Uterus (tissue), 4 donors: ENCODE measurements around the gene MRPL19. TPM values are rescaled to one million over a fixed set of nuclear protein-coding genes. Genes with fewer than 3 reads are reported as not detected.

Source experiments
- DNase-seq, 2 donors: peaks; one replicate each; pipeline ENCODE4 v3.0.0-alpha.2; 2019 to 2020
- H3K27ac ChIP-seq, 2 donors: fragments of 200-600 bp; sonication (generic); 1 replicate in 1 of 2; 2 replicates in 1 of 2; pipeline ENCODE4 v1.5.1; 2016 to 2018
- H3K27me3 ChIP-seq, 2 donors: fragments of 200-600 bp; sonication (generic); one replicate each; pipeline ENCODE4 v1.5.1; 2018 to 2019; ENCODE audit warnings: control low read depth in 1 of 2
- H3K36me3 ChIP-seq, 2 donors: fragments of 200-600 bp; sonication (generic); one replicate each; pipeline ENCODE4 v1.5.1; 2019; ENCODE audit warnings: control low read depth in 1 of 2
- H3K4me1 ChIP-seq, 2 donors: fragments of 200-600 bp; sonication (generic); one replicate each; pipeline ENCODE4 v1.5.1; 2018 to 2019; ENCODE audit warnings: control low read depth in 1 of 2
- H3K4me3 ChIP-seq, 2 donors: fragments of 200-600 bp; sonication (generic); 1 replicate in 1 of 2; 2 replicates in 1 of 2; pipeline ENCODE4 v1.5.1; 2018 to 2019; ENCODE audit warnings: mild to moderate bottlenecking in 1 of 2
- H3K9me3 ChIP-seq, 2 donors: fragments of 200-600 bp; sonication (generic); one replicate each; pipeline ENCODE4 v1.5.1; 2019; ENCODE audit warnings: control low read depth in 1 of 2
- CTCF ChIP-seq, 4 experiments: fragments of 200-600 bp in 2 of 4; fragments of 450-650 bp in 2 of 4; sonication (generic) in 2 of 4; IDR thresholded peaks; one replicate each; pipeline ENCODE4 v1.5.1; 2016 to 2019; ENCODE audit warnings: antibody characterized with exemption in 4 of 4, mild to moderate bottlenecking in 2 of 4, moderate library complexity in 1 of 4
- POLR2A ChIP-seq, 2 donors: fragments of 450-650 bp; IDR thresholded peaks; one replicate each; pipeline ENCODE4 v1.6.1; 2016; ENCODE audit warnings: antibody characterized with exemption in 2 of 2, mild to moderate bottlenecking in 1 of 2, moderate library complexity in 1 of 2
- intact Hi-C: fragments of 100-400 bp; cut with DNase I; formaldehyde crosslinking; loops from one replicate; pipeline ENCODE4 v1.15.1; 2023; ENCODE audit warnings: low total_unique reads
- total RNA-seq, 4 donors: library from RNA; depleted of rRNA in 3 of 4; stranded (reverse); fragments of >200 nt in 3 of 4; gene quantifications; one replicate each; pipeline versions ENCODE4 v1.1.0 to v1.2.4, GENCODE V29; 2014 to 2023
- donor health status: DM: yes; HTN: yes; CAD: no.

The MRPL19 gene
- total RNA-seq, 4 donors from 2014 or later, result 27.9 to 64.0 (median 45.8) TPM

- no peaks in the 10 kb centered on the region for H3K36me3 ChIP-seq
- no peaks in the 10 kb centered on the region for H3K9me3 ChIP-seq
- intact Hi-C loops, result no loop called here
- H3K27ac ChIP-seq, result no peak overlapping the region
- H3K4me3 ChIP-seq, result no peak overlapping the region
- H3K4me1 ChIP-seq, result no peaks in the 10 kb centered on the region
- DNase-seq, result no peak
- TF ChIP-seq POLR2A (IDR thresholded peaks at IDR 0.05), result no peak
- no peak for TF ChIP-seq CTCF (IDR thresholded peaks at IDR 0.05)
- H3K27me3 ChIP-seq, result no peaks in the 10 kb centered on the region
Observed at GRCh38 chr2:75610671-75611070, 35.9 kb upstream of the MRPL19 start.

GRCh38 chr2:75612108-75612861 lies 34.3 kb upstream of the MRPL19 start:
- H3K9me3 ChIP-seq, result no peaks in the 10 kb centered on the region
- no peaks in the 10 kb centered on the region for H3K36me3 ChIP-seq
- H3K27me3 ChIP-seq, result no peaks in the 10 kb centered on the region
- H3K4me1 ChIP-seq, result no peaks in the 10 kb centered on the region
- DNase-seq, result no peak
- H3K4me3 ChIP-seq, result no peak overlapping the region
- no peak overlapping the region for H3K27ac ChIP-seq
- intact Hi-C loops, result no loop called here
- TF ChIP-seq CTCF (IDR thresholded peaks at IDR 0.05) (no peak), POLR2A (IDR thresholded peaks at IDR 0.05) (no peak)

GRCh38 chr2:75612862-75613243 lies 33.7 kb upstream of the MRPL19 start:
- Histone ChIP-seq H3K4me1 (no peaks in the 10 kb centered on the region), H3K27me3 (no peaks in the 10 kb centered on the region), H3K9me3 (no peaks in the 10 kb centered on the region), H3K36me3 (no peaks in the 10 kb centered on the region), H3K27ac (no peak overlapping the region), H3K4me3 (no peak overlapping the region)
- intact Hi-C loops, result no loop called here
- no peak for TF ChIP-seq CTCF (IDR thresholded peaks at IDR 0.05)
- TF ChIP-seq POLR2A (IDR thresholded peaks at IDR 0.05), result no peak
- no peak for DNase-seq

GRCh38 chr2:75614162-75614651 lies 32.4 kb upstream of the MRPL19 start:
- DNase-seq, result no peak

More at GRCh38 chr2:75614162-75614651, 32.4 kb upstream of the MRPL19 start:
- Histone ChIP-seq H3K4me1 (no peaks in the 10 kb centered on the region), H3K27me3 (no peaks in the 10 kb centered on the region), H3K9me3 (no peaks in the 10 kb centered on the region), H3K27ac (no peak overlapping the region), H3K36me3 (no peaks in the 10 kb centered on the region), H3K4me3 (no peak overlapping the region)
- TF ChIP-seq CTCF (IDR thresholded peaks at IDR 0.05) (no peak), POLR2A (IDR thresholded peaks at IDR 0.05) (no peak)
- intact Hi-C loops, result no loop called here
